ENCODE measurements around the gene SPINK8. TPM values are rescaled to one million over a fixed set of nuclear protein-coding genes. Genes with fewer than 3 reads are reported as not detected.

SPINK8 gene
- total RNA-seq, 1 donor from 2014 or later = not detected

DNA sequence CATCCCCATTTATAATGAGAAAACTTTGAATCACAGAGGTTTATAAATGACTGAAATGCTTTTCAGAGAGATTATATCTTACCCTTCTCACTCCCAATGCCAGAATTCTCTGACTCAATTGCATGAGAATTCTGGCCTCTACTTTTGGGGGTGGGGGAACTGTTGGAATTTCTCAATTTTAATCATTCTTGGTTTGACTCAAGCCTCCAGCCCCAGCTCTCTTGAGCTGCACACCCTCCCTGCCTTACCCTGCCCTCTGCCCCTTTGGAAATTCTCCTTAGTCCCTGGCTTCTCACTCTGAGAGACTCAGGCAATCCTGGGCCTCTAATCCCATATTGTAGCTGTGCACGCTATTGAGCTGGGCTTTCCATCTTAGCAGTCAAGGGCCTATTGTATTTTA is 48.3 kb downstream of the SPINK8 start:
- no peaks in the 10 kb centered on the region for H3K27me3 ChIP-seq
- intact Hi-C loops (cut with DNase I) = no loop called here
- H3K4me3 ChIP-seq = no peak overlapping the region
- no peaks in the 10 kb centered on the region for H3K4me1 ChIP-seq
- DNase-seq (ENCODE audit: low spot score in 2 of 2) = no peak
- H3K27ac ChIP-seq = no peak overlapping the region
- H3K9me3 ChIP-seq = no peaks in the 10 kb centered on the region
- H3K36me3 ChIP-seq = peaks cover 0 to 4% of the 10 kb centered on the region in 2 donors
- TF ChIP-seq, protein P1, sequence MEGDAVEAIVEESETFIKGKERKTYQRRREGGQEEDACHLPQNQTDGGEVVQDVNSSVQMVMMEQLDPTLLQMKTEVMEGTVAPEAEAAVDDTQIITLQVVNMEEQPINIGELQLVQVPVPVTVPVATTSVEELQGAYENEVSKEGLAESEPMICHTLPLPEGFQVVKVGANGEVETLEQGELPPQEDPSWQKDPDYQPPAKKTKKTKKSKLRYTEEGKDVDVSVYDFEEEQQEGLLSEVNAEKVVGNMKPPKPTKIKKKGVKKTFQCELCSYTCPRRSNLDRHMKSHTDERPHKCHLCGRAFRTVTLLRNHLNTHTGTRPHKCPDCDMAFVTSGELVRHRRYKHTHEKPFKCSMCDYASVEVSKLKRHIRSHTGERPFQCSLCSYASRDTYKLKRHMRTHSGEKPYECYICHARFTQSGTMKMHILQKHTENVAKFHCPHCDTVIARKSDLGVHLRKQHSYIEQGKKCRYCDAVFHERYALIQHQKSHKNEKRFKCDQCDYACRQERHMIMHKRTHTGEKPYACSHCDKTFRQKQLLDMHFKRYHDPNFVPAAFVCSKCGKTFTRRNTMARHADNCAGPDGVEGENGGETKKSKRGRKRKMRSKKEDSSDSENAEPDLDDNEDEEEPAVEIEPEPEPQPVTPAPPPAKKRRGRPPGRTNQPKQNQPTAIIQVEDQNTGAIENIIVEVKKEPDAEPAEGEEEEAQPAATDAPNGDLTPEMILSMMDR (IDR thresholded peaks at IDR 0.05) = no peak

DNA sequence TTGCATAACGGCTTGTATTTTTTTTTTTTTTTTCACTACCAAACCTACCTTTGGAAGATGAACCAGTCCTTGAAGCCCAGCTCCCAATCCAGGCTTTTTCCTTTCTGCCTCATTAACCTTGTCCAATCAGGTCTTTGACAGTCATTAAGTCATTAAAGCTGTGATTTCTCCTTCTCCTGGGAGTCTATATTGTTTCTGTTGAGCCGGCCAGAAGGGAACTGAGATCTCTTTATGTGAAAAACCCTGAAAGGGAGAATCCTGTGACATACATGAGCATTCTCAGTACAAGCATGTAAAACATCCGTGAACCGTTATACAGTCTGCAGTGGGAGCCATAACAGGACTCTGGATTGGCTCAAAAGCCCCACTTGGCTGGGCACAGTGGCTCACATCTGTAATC is 52.6 kb downstream of the SPINK8 start:
- Histone ChIP-seq H3K27me3 (no peaks in the 10 kb centered on the region), H3K4me3 (no peak overlapping the region), H3K36me3 (no peaks in the 10 kb centered on the region), H3K9me3 (no peaks in the 10 kb centered on the region), H3K27ac (no peak overlapping the region), H3K4me1 (no peaks in the 10 kb centered on the region)
- TF ChIP-seq, protein P1 (IDR thresholded peaks at IDR 0.05) = no peak
- no peak for DNase-seq (ENCODE audit: low spot score in 2 of 2)
- intact Hi-C loops (cut with DNase I) = no loop called here

DNA sequence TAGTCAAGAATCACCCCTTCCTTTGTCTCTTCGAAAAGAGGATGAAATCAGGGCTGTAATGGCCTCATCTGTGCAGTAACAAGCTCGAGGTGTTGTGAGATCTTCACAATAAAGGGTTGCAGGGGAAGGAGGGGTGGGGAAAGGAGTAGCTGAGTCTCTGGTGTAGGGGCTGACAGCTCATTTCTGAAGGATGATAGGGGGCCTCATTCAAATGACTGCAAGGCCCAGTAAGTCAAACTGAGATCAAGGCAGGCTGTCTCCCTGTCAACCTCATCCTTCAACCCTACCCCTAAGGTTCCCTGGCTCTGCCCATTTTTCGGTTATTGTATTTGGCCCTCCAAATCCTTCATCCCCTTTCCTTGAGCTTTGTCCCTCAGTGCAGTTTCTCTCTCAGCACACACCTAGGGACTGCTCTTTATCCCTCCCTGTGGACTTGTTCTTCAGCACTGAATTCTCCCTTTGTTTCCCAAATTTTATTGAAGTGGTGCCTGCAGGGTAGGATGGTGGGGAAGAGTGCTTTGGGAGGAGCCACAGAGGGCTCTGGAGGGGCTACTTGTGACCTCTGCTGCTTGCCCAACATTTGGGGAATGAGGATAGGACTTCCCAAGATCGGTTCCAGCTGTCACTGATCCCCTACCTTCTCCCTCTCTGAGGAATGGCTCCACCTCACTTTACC is 54.4 kb downstream of the SPINK8 start:
- Histone ChIP-seq H3K27me3 (no peaks in the 10 kb centered on the region), H3K4me3 (no peak overlapping the region), H3K9me3 (no peaks in the 10 kb centered on the region), H3K4me1 (no peaks in the 10 kb centered on the region), H3K27ac (no peak overlapping the region), H3K36me3 (no peaks in the 10 kb centered on the region)
- TF ChIP-seq, protein P1 (IDR thresholded peaks at IDR 0.05) = no peak
- DNase-seq (ENCODE audit: low spot score in 2 of 2) = no peak
- intact Hi-C loops (cut with DNase I) = loop anchor here (10.0 kb wide), 1 partner anchor 266 kb away; no protein-coding TSS in a partner anchor

DNA sequence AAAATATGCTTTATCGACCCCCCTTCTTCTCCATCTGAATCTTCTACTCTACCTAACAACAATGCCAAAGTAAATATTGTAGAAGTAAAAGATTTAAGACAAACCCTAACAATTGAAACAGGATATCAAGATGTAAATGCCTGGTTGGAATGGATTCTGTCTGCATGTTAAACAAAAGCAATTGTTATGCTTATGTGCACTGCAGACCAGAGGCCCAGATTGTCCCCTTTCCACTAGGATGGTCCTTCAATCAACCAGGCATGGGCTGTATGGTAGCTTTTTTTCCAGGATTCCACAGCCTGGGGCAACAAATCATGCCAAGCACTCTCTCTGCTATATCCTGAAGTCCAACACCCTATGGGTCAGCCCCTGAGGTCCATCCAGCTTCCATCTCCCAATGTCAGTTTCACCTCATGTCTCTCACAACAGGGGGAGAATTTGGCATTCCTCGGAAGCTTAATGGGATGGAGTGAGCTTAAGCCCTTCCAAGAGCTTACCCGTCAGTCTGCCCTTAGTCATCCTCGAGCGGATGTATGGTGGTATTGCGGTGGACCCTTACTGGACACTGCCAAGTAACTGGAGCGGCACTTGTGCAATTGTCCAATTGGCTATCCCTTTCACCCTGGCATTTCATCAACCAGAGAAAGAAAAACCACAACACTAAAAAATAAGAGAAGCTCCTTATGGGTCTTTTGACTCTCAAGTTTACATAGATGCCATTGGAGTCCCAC is 56.4 kb downstream of the SPINK8 start:
- intact Hi-C loops (cut with DNase I) = loop anchor here (10.0 kb wide), 1 partner anchor 268 kb away; no protein-coding TSS in a partner anchor
- no peak for DNase-seq (ENCODE audit: low spot score in 2 of 2)
- Histone ChIP-seq H3K4me1 (no peaks in the 10 kb centered on the region), H3K27me3 (no peaks in the 10 kb centered on the region), H3K36me3 (no peaks in the 10 kb centered on the region), H3K27ac (no peak overlapping the region), H3K4me3 (no peak overlapping the region), H3K9me3 (no peaks in the 10 kb centered on the region)
- TF ChIP-seq, protein P1 (IDR thresholded peaks at IDR 0.05) = no peak

DNA sequence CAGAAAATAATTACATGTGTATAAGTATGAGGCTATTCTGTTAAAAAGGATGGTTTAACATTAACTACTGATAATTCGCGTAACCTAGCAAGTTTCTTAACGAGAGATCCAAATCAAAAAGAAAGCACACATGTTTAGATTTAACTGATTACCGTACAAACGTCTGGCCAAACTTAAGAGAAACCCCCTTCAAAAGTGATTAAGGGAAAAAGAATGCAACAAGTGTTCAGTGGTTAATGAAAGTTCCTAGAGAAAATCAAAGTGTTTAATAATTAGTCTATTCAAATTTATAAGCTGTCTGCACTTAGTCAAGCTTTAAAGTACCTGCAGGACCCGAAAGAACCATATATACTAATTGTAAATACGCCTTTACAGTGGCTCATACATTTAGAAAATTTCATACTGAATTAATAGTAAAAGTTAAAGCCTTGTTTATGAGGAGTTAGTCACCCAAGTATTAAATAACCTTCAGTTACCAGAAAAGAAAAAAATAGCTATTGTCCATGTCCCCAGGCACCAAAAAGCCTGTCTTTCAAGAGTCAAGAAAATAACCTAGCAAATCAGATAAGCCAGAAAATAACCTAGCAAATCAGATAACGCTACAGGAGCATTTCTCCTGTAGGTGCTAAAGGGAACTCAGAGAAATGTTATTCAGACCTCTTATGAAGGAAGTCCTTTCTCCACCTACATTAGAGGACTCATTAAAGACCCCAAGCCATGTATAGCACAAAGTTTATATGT is 58.0 kb downstream of the SPINK8 start:
- no peaks in the 10 kb centered on the region for H3K4me1 ChIP-seq
- no peaks in the 10 kb centered on the region for H3K9me3 ChIP-seq
- intact Hi-C loops (cut with DNase I) = loop anchor here (10.0 kb wide), 1 partner anchor 269 kb away; no protein-coding TSS in a partner anchor
- H3K27ac ChIP-seq = no peak overlapping the region
- no peaks in the 10 kb centered on the region for H3K27me3 ChIP-seq
- no peaks in the 10 kb centered on the region for H3K36me3 ChIP-seq
- no peak overlapping the region for H3K4me3 ChIP-seq
- no peak for DNase-seq (ENCODE audit: low spot score in 2 of 2)
- TF ChIP-seq, protein P1 (IDR thresholded peaks at IDR 0.05) = no peak
